ENCODE measurements around the gene NBPF11.
"Not testable (repeated sequence)": the region's sequence is repeated elsewhere in the genome, so short reads cannot be mapped to it uniquely, and the experiment has no call there.

GRCh38 chr1:148068606-148069005 is 83.5 kb downstream of the NBPF11 start:
- TF ChIP-seq POLR2AphosphoS5, EP300, CTCF, POLR2A (IDR thresholded peaks at IDR 0.05): not testable (repeated sequence)
